ENCODE measurements around the gene ALPK3. TPM values are rescaled to one million over a fixed set of nuclear protein-coding genes. Genes with fewer than 3 reads are reported as not detected.

The ALPK3 gene
- total RNA-seq, 1 donor from 2014 or later: 181 TPM

GRCh38 chr15:84859144-84859543 lies 42.0 kb downstream of the ALPK3 start:
- H3K4me1 ChIP-seq: peaks cover 66% of the 10 kb centered on the region
- TF ChIP-seq CTCF (IDR thresholded peaks at IDR 0.05; ENCODE audit: borderline replicate concordance): no peak
- no peak overlapping the region for H3K27ac ChIP-seq (replicated peaks)

GRCh38 chr15:84859651-84860050 lies 42.5 kb downstream of the ALPK3 start:
- H3K27ac ChIP-seq (replicated peaks): no peak overlapping the region
- DNase-seq: no peak

More at GRCh38 chr15:84859144-84859543, 42.0 kb downstream of the ALPK3 start:
- intact Hi-C loops (cut with micrococcal nuclease): no loop called here
- no peaks in the 10 kb centered on the region for H3K27me3 ChIP-seq (ENCODE audit: low read depth)
- no peak for DNase-seq
- H3K4me3 ChIP-seq: no peak overlapping the region
- H3K36me3 ChIP-seq: peaks cover 58% of the 10 kb centered on the region
- H3K9me3 ChIP-seq (replicated peaks): no peaks in the 10 kb centered on the region

GRCh38 chr15:84861781-84862180 lies 44.6 kb downstream of the ALPK3 start:
- H3K27me3 ChIP-seq (ENCODE audit: low read depth): no peaks in the 10 kb centered on the region
- peaks cover 56% of the 10 kb centered on the region for H3K36me3 ChIP-seq
- DNase-seq: no peak
- no peak for TF ChIP-seq CTCF (IDR thresholded peaks at IDR 0.05; ENCODE audit: borderline replicate concordance)
- H3K4me3 ChIP-seq: no peak overlapping the region
- intact Hi-C loops (cut with micrococcal nuclease): no loop called here
- no peaks in the 10 kb centered on the region for H3K9me3 ChIP-seq (replicated peaks)
- H3K27ac ChIP-seq (replicated peaks): peak overlapping the region; percentile 73
- H3K4me1 ChIP-seq: peaks cover 52% of the 10 kb centered on the region

More at GRCh38 chr15:84859651-84860050, 42.5 kb downstream of the ALPK3 start:
- Histone ChIP-seq H3K9me3 (replicated peaks) (no peaks in the 10 kb centered on the region), H3K4me3 (no peak overlapping the region), H3K36me3 (peaks cover 58% of the 10 kb centered on the region), H3K27me3 (ENCODE audit: low read depth) (no peaks in the 10 kb centered on the region), H3K4me1 (peaks cover 66% of the 10 kb centered on the region)
- no peak for TF ChIP-seq CTCF (IDR thresholded peaks at IDR 0.05; ENCODE audit: borderline replicate concordance)
- intact Hi-C loops (cut with micrococcal nuclease): no loop called here

- no peak overlapping the region for H3K4me3 ChIP-seq
- no peak for TF ChIP-seq CTCF (IDR thresholded peaks at IDR 0.05; ENCODE audit: borderline replicate concordance)
- H3K27ac ChIP-seq (replicated peaks): peak overlapping the region; percentile 73
- H3K9me3 ChIP-seq (replicated peaks): no peaks in the 10 kb centered on the region
- H3K27me3 ChIP-seq (ENCODE audit: low read depth): no peaks in the 10 kb centered on the region
- H3K36me3 ChIP-seq: peaks cover 56% of the 10 kb centered on the region
- H3K4me1 ChIP-seq: peaks cover 50% of the 10 kb centered on the region
- no peak for DNase-seq
- intact Hi-C loops (cut with micrococcal nuclease): no loop called here
Observed at GRCh38 chr15:84862214-84862975, 45.2 kb downstream of the ALPK3 start.

- Histone ChIP-seq H3K27ac (replicated peaks) (peak overlapping the region; percentile 73), H3K36me3 (peaks cover 56% of the 10 kb centered on the region), H3K4me3 (peak overlapping the region; percentile 21), H3K4me1 (peaks cover 42% of the 10 kb centered on the region), H3K9me3 (replicated peaks) (no peaks in the 10 kb centered on the region), H3K27me3 (ENCODE audit: low read depth) (no peaks in the 10 kb centered on the region)
- TF ChIP-seq CTCF (IDR thresholded peaks at IDR 0.05; ENCODE audit: borderline replicate concordance): peak; percentile 45
- intact Hi-C loops (cut with micrococcal nuclease): no loop called here
- no peak for DNase-seq
Observed at GRCh38 chr15:84863565-84864443, 46.6 kb downstream of the ALPK3 start.
